ENCODE results near the gene HOXA2. TPM values are rescaled to one million over a fixed set of nuclear protein-coding genes. Genes with fewer than 3 reads are reported as not detected.

HOXA2 gene
- total and polyA plus RNA-seq, 2 of the 8 experiments (the other 6 are each of a cell fraction or from before 2014, with no cell fraction given): not detected

DNA sequence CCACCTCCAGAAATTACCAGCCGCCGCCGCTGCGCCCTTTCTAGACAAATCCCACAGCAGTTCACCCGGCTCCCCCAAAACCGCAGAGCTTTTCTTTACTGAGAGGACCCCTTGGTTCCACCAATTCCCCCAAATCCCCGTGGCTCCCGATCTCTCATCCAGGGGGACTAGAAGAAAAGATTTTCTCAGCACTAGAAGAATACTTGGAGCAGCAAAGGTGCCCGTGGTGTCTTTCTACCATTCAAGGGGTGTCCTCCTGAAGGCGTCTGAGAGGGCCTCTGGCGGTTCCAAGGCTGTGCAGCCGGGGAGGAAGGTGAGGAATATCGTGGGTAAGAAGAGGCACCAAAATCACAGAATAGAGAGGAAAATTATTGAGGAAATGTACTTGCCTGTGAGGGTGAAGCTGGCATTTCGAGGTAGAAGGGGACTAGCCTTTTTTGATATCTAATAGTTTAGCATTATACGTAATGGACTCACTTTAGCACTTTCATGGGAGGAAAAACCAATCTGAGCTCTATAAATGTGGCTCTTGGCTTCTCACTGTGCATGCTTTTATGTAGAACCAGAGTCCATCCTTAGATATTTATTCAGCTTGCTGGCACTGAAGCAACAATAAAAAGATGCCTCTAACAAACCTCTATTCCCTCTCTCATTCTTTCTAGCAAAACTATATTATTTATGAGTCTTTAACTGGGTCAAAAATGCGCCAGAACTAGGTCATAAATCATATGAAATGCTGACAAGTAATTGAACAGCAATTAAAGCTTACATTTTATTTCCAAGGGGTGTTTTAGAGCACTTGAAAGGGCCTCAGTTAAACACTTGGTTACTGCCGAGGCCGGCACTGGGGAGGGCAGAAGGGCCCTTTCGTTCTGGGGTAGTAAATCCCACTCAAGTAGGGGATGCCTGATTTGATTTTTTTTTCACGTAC is 13.8 kb upstream of the HOXA2 start (continued):
- TF ChIP-seq TCF12 (IDR thresholded peaks at IDR 0.05; ENCODE audit: low read depth, low read length): no peak
- no peak for TF ChIP-seq NRF1 (IDR thresholded peaks at IDR 0.05; ENCODE audit: low read depth, low read length)
- TF ChIP-seq, protein P1, sequence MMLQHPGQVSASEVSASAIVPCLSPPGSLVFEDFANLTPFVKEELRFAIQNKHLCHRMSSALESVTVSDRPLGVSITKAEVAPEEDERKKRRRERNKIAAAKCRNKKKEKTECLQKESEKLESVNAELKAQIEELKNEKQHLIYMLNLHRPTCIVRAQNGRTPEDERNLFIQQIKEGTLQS (IDR thresholded peaks at IDR 0.05; ENCODE audit: insufficient read depth, low read depth, low read length): no peak
- TF ChIP-seq RNF2 (IDR thresholded peaks at IDR 0.05; ENCODE audit: borderline replicate concordance, low read depth, low read length, missing control alignments, poor library complexity, severe bottlenecking): peak; percentile 75
- no peak for TF ChIP-seq SIN3A (conservative IDR thresholded peaks at IDR 0.05 in 1 of 2, IDR thresholded peaks at IDR 0.05 in 1 of 2; ENCODE audit: low read depth in 1 of 2, low read length in 2 of 2)
- TF ChIP-seq CBX5 (IDR thresholded peaks at IDR 0.05; ENCODE audit: low read depth, low read length): no peak
- TF ChIP-seq EZH2 (IDR thresholded peaks at IDR 0.05; ENCODE audit: low read depth, low read length, severe bottlenecking): peak; percentile 6
- no peak for TF ChIP-seq KDM1A (IDR thresholded peaks at IDR 0.05; ENCODE audit: borderline replicate concordance, low read length)
- no peak for TF ChIP-seq RXRA (IDR thresholded peaks at IDR 0.05; ENCODE audit: insufficient read depth, low read depth, low read length)
- TF ChIP-seq ASH2L (IDR thresholded peaks at IDR 0.05; ENCODE audit: low read length): no peak
- TF ChIP-seq POLR2A (IDR thresholded peaks at IDR 0.05; ENCODE audit: control extremely low read depth in 1 of 2, low read depth in 2 of 2, low read length in 2 of 2): no peak
- no peak for TF ChIP-seq YY1 (IDR thresholded peaks at IDR 0.05; ENCODE audit: low read depth, low read length)
- TF ChIP-seq RFX5 (IDR thresholded peaks at IDR 0.05; ENCODE audit: borderline replicate concordance, low read depth, low read length): no peak
- TF ChIP-seq EP300 (IDR thresholded peaks at IDR 0.05; ENCODE audit: borderline replicate concordance in 1 of 2, low read depth in 2 of 2, low read length in 2 of 2): no peak
- TF ChIP-seq SAP30 (IDR thresholded peaks at IDR 0.05; ENCODE audit: insufficient read depth, insufficient replicate concordance, low read length): no peak
- TF ChIP-seq SP4 (IDR thresholded peaks at IDR 0.05; ENCODE audit: low read length): no peak
- TF ChIP-seq FOSL1 (IDR thresholded peaks at IDR 0.05; ENCODE audit: insufficient read depth, low read depth, low read length): no peak
- no peak for TF ChIP-seq NANOG (IDR thresholded peaks at IDR 0.05; ENCODE audit: insufficient read depth, low read depth, low read length, poor library complexity, severe bottlenecking)
- no peak for TF ChIP-seq SP2 (IDR thresholded peaks at IDR 0.05; ENCODE audit: low read length)
- peak; percentile 62; the same call in 1 of the 2 replicates for TF ChIP-seq SUZ12 (IDR thresholded peaks at IDR 0.05; ENCODE audit: low read length)
- TF ChIP-seq RBBP5 (IDR thresholded peaks at IDR 0.05; ENCODE audit: borderline replicate concordance, low read depth, low read length): no peak
- TF ChIP-seq KDM5A (IDR thresholded peaks at IDR 0.05; ENCODE audit: low read length): no peak
- no peak for TF ChIP-seq POLR2AphosphoS5 (IDR thresholded peaks at IDR 0.05; ENCODE audit: low read depth, low read length)
